ENCODE data around the gene SH3GLB1. TPM values are rescaled to one million over a fixed set of nuclear protein-coding genes. Genes with fewer than 3 reads are reported as not detected.
A peak's percentile ranks its signal among the peaks of the same experiment; 100 is the strongest.
"Not testable (repeated sequence)": the region's sequence is repeated elsewhere in the genome, so short reads cannot be mapped to it uniquely, and the experiment has no call there.

Gene SH3GLB1
- 10 to 100 TPM; 46.1 to 47.3 TPM for total RNA-seq

DNA sequence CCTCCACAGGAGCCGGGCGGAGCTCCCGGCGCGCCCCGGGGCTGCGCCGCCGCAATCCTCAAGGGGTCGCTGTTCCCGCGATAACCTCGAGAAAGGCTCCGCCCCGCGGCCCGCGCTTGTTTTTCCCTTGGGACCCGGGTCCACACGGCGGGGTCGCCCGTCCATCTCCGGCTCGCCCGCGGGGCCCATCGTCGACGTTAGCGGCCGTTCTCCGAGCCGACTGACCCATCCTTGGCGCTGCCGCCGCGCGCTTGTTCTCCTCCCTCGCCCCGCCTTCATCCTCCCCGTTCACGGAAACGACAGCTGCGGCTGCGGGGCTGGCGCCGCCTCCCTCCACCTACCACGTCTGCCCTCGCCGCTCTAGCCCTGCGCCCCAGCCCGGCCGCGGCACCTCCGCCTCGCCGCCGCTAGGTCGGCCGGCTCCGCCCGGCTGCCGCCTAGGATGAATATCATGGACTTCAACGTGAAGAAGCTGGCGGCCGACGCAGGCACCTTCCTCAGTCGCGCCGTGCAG is at the start of gene SH3GLB1:
Gene SH3GLB1 (plus strand): TSS at position 119 of the 514 bp plus-strand sequence. CDS start 324 bp downstream, at position 443.
- ChIA-PET POLR2A (interaction anchor here (0.6 to 4.5 kb wide), 14 partner anchors 9 to 320 kb away, joined by 3 to 43 read pairs (median 4); partner anchors contain the start of genes HS2ST1, ODF2L and SELENOF), CTCF (interaction anchor here (0.7 to 4.3 kb wide), 33 partner anchors 9 to 393 kb away, joined by 3 to 49 read pairs (median 5); partner anchors contain the start of genes HS2ST1, ODF2L and SELENOF)
- TF ChIP-seq, protein P1, sequence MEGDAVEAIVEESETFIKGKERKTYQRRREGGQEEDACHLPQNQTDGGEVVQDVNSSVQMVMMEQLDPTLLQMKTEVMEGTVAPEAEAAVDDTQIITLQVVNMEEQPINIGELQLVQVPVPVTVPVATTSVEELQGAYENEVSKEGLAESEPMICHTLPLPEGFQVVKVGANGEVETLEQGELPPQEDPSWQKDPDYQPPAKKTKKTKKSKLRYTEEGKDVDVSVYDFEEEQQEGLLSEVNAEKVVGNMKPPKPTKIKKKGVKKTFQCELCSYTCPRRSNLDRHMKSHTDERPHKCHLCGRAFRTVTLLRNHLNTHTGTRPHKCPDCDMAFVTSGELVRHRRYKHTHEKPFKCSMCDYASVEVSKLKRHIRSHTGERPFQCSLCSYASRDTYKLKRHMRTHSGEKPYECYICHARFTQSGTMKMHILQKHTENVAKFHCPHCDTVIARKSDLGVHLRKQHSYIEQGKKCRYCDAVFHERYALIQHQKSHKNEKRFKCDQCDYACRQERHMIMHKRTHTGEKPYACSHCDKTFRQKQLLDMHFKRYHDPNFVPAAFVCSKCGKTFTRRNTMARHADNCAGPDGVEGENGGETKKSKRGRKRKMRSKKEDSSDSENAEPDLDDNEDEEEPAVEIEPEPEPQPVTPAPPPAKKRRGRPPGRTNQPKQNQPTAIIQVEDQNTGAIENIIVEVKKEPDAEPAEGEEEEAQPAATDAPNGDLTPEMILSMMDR (IDR thresholded peaks at IDR 0.05) = peak; percentile 90
- DNase-seq = peak; percentile 91
- peak; percentile 89 for ATAC-seq
- H3K9me3 Mint-ChIP-seq = no peaks in the 10 kb centered on the region
- no peaks in the 10 kb centered on the region for H3K27me3 Mint-ChIP-seq
- peak within 1 kb of the TSS; percentile 98 for H3K27ac Mint-ChIP-seq
- peak within 1 kb of the TSS; percentile 94 for H3K4me3 Mint-ChIP-seq
- H3K36me3 Mint-ChIP-seq (ENCODE audit: low read depth) = peaks cover 13% of the 10 kb centered on the region
- intact Hi-C loops (cut with micrococcal nuclease) = loop anchor here (10.0 kb wide), 4 partner anchors 60 to 310 kb away; partner anchors contain the start of genes HS2ST1, ODF2L and SELENOF
- H3K4me1 Mint-ChIP-seq (ENCODE audit: low read depth) = peaks cover 37% of the 10 kb centered on the region

DNA sequence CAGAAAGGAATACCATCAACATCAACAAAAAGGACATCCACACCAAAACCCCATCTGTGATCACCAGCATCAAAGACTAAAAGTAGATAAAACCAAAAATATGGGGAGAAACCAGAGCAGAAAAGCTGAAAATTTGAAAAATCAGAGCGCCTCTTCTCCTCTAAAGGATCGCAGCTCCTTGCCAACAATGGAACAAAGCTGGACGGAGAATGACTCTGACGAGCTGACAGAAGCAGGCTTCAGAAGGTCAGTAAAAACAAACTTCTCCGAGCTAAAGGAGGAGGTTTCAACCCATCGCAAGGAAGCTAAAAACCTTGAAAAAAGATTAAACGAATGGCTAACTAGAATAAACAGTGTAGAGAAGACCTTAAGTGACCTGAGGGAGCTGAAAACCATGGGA is 46.0 kb upstream of the SH3GLB1 start:
- ATAC-seq; CTCF ChIA-PET; H3K36me3 Mint-ChIP-seq (ENCODE audit: low read depth); intact Hi-C loops (cut with micrococcal nuclease); H3K27ac Mint-ChIP-seq; H3K4me3 Mint-ChIP-seq; DNase-seq; H3K4me1 Mint-ChIP-seq (ENCODE audit: low read depth); POLR2A ChIA-PET; H3K27me3 Mint-ChIP-seq; H3K9me3 Mint-ChIP-seq: not testable (repeated sequence)

DNA sequence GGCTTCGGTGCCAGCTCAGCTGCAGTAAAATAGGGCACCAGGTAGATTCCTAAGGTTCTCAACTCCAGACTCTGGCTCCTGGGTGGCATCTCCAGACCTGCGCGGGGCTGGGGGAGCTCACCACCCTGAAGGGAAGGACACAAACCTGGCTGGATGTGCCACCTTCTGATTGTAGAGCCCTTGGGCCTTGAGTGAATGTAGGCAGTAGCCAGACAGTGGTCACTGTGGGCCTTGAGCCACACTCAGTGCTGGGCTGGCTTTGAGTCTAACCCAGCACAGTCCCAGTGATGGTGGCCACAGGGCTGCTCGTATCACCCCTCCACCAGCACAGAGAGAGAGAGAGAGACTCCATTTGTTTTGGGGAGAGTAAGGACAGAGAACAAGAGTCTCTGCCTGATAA is 38.0 kb upstream of the SH3GLB1 start:
- Mint-ChIP-seq H3K9me3 (peaks cover 5% of the 10 kb centered on the region), H3K4me3 (no peak overlapping the region), H3K27me3 (no peaks in the 10 kb centered on the region), H3K4me1 (ENCODE audit: low read depth) (no peaks in the 10 kb centered on the region), H3K27ac (no peak overlapping the region), H3K36me3 (ENCODE audit: low read depth) (no peaks in the 10 kb centered on the region)
- intact Hi-C loops (cut with micrococcal nuclease) = no loop called here
- ChIA-PET CTCF (no interaction called here), POLR2A (no interaction called here)
- TF ChIP-seq, protein P1 (IDR thresholded peaks at IDR 0.05) = no peak
- ATAC-seq = no peak
- no peak for DNase-seq

DNA sequence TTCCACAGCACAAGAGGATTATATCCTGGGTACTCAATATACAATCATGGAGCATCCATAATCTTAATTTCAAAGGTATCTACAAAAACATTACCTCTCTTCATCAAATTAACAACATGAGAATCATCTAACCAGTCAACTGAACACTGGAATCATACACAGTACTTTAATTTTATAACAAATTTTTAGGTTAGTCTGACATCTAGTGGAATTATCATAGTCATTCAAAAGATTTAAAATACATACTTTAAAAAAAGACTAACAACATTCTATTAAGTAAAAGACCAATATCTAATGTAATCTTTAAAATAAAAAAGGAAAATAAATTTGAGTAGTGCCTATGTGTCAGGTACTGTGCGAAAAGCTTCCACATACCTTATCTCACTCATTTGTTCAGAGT is 16.8 kb upstream of the SH3GLB1 start:
- H3K4me3 Mint-ChIP-seq = no peak overlapping the region
- no peaks in the 10 kb centered on the region for H3K9me3 Mint-ChIP-seq
- H3K27ac Mint-ChIP-seq = no peak overlapping the region
- CTCF ChIA-PET = interaction anchor here (0.6 kb wide), 1 partner anchor 180 kb away, joined by 3 read pairs; no protein-coding TSS in a partner anchor
- H3K36me3 Mint-ChIP-seq (ENCODE audit: low read depth) = no peaks in the 10 kb centered on the region
- intact Hi-C loops (cut with micrococcal nuclease) = no loop called here
- ATAC-seq (no peak), DNase-seq (no peak)
- no peaks in the 10 kb centered on the region for H3K27me3 Mint-ChIP-seq
- no peaks in the 10 kb centered on the region for H3K4me1 Mint-ChIP-seq (ENCODE audit: low read depth)
- TF ChIP-seq, protein P1 (IDR thresholded peaks at IDR 0.05) = peak; percentile 26
- POLR2A ChIA-PET = no interaction called here

DNA sequence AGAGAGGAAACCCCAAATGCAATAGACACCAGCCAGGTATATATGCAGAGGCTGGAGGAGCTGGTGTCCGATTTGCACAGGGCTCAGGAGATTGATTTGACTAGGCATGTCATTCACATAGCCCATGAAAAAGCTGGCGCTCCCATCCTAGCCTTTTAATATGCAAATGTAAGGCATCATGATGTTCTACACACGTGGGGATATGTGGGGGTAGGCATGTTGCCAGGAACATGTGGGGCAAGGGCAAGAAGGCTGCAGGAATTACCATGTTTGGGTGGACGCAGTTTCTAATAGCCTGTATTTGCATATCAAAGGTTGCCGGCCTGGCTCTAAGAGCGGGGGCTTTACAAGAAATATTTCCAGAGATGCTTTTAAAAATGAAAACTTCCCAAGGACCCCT is 11.7 kb upstream of the SH3GLB1 start:
- Mint-ChIP-seq H3K4me3 (no peak overlapping the region), H3K4me1 (ENCODE audit: low read depth) (no peaks in the 10 kb centered on the region)
- intact Hi-C loops (cut with micrococcal nuclease) = no loop called here

More for the DNA sequence above, 11.7 kb upstream of the SH3GLB1 start:
- no peaks in the 10 kb centered on the region for H3K9me3 Mint-ChIP-seq
- H3K36me3 Mint-ChIP-seq (ENCODE audit: low read depth) = no peaks in the 10 kb centered on the region
- TF ChIP-seq, protein P1 (IDR thresholded peaks at IDR 0.05) = no peak
- DNase-seq = no peak
- no peaks in the 10 kb centered on the region for H3K27me3 Mint-ChIP-seq
- ChIA-PET CTCF (interaction anchor here (3.2 kb wide), 1 partner anchor 11 kb away, joined by 12 read pairs; the partner anchor contains the start of gene SH3GLB1), POLR2A (interaction anchor here (0.7 kb wide), 1 partner anchor 352 kb away, joined by 3 read pairs; no protein-coding TSS in a partner anchor)
- ATAC-seq = no peak
- H3K27ac Mint-ChIP-seq = no peak overlapping the region
